H9 (cell line): ENCODE measurements around the gene ZNF79. TPM values are rescaled to one million over a fixed set of nuclear protein-coding genes. Genes with fewer than 3 reads are reported as not detected.

Experiments used
- DNase-seq: peaks from one replicate; pipeline ENCODE4 v3.0.0-alpha.2; 2017
- H2AFZ ChIP-seq: one replicate; pipeline ENCODE4 v1.6.1; 2013; ENCODE audit warnings: mild to moderate bottlenecking, low read length, control low read depth, moderate library complexity
- H2AK5ac ChIP-seq: 2 replicates; pipeline ENCODE4 v1.6.1; 2013; ENCODE audit warnings: low read length, control low read depth, mixed read lengths; ENCODE audit not compliant: insufficient read length
- H2BK120ac ChIP-seq: one replicate; pipeline ENCODE4 v1.6.1; 2013; ENCODE audit warnings: low read depth, mild to moderate bottlenecking, low read length, control low read depth, inconsistent platforms; ENCODE audit not compliant: poor library complexity, severe bottlenecking
- H2BK12ac ChIP-seq: 2 replicates; pipeline ENCODE4 v1.6.1; 2013; ENCODE audit warnings: low read length, control low read depth, mixed read lengths, low read depth; ENCODE audit not compliant: insufficient read length
- H2BK15ac ChIP-seq: 2 replicates; pipeline ENCODE4 v1.6.1; 2013; ENCODE audit warnings: low read depth, low read length, control low read depth
- H2BK20ac ChIP-seq: one replicate; pipeline ENCODE4 v1.6.1; 2013; ENCODE audit warnings: low read depth, mild to moderate bottlenecking, low read length, control low read depth, inconsistent platforms; ENCODE audit not compliant: poor library complexity, severe bottlenecking
- H2BK5ac ChIP-seq: 2 replicates; pipeline ENCODE4 v1.6.1; 2013; ENCODE audit warnings: low read length, control low read depth, mixed read lengths; ENCODE audit not compliant: insufficient read length
- H3K14ac ChIP-seq: 2 replicates; pipeline ENCODE4 v1.6.1; 2013; ENCODE audit warnings: low read length, control low read depth; ENCODE audit not compliant: insufficient read depth
- H3K18ac ChIP-seq: 2 replicates; pipeline ENCODE4 v1.6.1; 2013; ENCODE audit warnings: low read depth, mild to moderate bottlenecking, mixed read lengths, low read length, control low read depth; ENCODE audit not compliant: insufficient read length
- H3K23ac ChIP-seq: 2 replicates; pipeline ENCODE4 v1.6.1; 2013; ENCODE audit warnings: low read length, control low read depth, mixed read lengths, low read depth; ENCODE audit not compliant: insufficient read length
- H3K23me2 ChIP-seq: 2 replicates; pipeline ENCODE4 v1.6.1; 2013; ENCODE audit warnings: low read depth, mild to moderate bottlenecking, mixed read lengths, low read length, control low read depth; ENCODE audit not compliant: insufficient read length, poor library complexity, severe bottlenecking
- H3K27ac ChIP-seq: 2 replicates; pipeline ENCODE4 v1.5.1; 2013; ENCODE audit warnings: low read length, control low read depth, mixed read lengths, low read depth; ENCODE audit not compliant: insufficient read length
- H3K27me3 ChIP-seq: 2 replicates; pipeline ENCODE4 v1.6.1; 2013; ENCODE audit warnings: low read length, control low read depth, inconsistent platforms; ENCODE audit not compliant: insufficient read depth
- H3K4ac ChIP-seq: 2 replicates; pipeline ENCODE4 v1.6.1; 2013; ENCODE audit warnings: low read depth, mild to moderate bottlenecking, control low read depth, inconsistent platforms, low read length, moderate library complexity
- H3K4me1 ChIP-seq: 2 replicates; pipeline ENCODE4 v1.6.1; 2013; ENCODE audit warnings: low read length, control low read depth, inconsistent platforms; ENCODE audit not compliant: insufficient read depth
- H3K4me2 ChIP-seq: 2 replicates; pipeline ENCODE4 v1.6.1; 2013; ENCODE audit warnings: low read length, control low read depth, mixed read lengths; ENCODE audit not compliant: insufficient read length, insufficient read depth
- H3K56ac ChIP-seq: 2 replicates; pipeline ENCODE4 v1.6.1; 2013; ENCODE audit warnings: low read depth, mild to moderate bottlenecking, mixed read lengths, low read length, control low read depth; ENCODE audit not compliant: insufficient read length
- H3K79me1 ChIP-seq: 2 replicates; pipeline ENCODE4 v1.6.1; 2013; ENCODE audit warnings: low read depth, mild to moderate bottlenecking, moderate library complexity, low read length, control low read depth, inconsistent platforms; ENCODE audit not compliant: insufficient read depth, poor library complexity, severe bottlenecking
- H3K79me2 ChIP-seq: 2 replicates; pipeline ENCODE4 v1.6.1; 2013; ENCODE audit warnings: low read length, control low read depth, inconsistent platforms; ENCODE audit not compliant: insufficient read depth
- H3K9ac ChIP-seq: 2 replicates; pipeline ENCODE4 v1.6.1; 2013; ENCODE audit warnings: low read length, control low read depth, mixed read lengths; ENCODE audit not compliant: insufficient read length; ENCODE audit errors: extremely low read depth
- H3K9me3 ChIP-seq: one replicate; pipeline ENCODE4 v1.6.1; 2013; ENCODE audit warnings: low read depth, low read length, inconsistent platforms; ENCODE audit not compliant: control insufficient read depth
- H3T11ph ChIP-seq: one replicate; pipeline ENCODE4 v1.6.1; 2013; ENCODE audit warnings: mild to moderate bottlenecking, low read length, control low read depth, inconsistent platforms
- H4K20me1 ChIP-seq: one replicate; pipeline ENCODE4 v1.6.1; 2013; ENCODE audit not compliant: control insufficient read depth, insufficient read length, insufficient read depth
- H4K5ac ChIP-seq: 2 replicates; pipeline ENCODE4 v1.6.1; 2013; ENCODE audit warnings: low read depth, mild to moderate bottlenecking, mixed read lengths, low read length, control low read depth; ENCODE audit not compliant: insufficient read length
- H4K8ac ChIP-seq: replicated peaks from 2 replicates; pipeline ENCODE4 v1.6.1; 2013; ENCODE audit warnings: low read length, control low read depth, mixed read lengths, low read depth; ENCODE audit not compliant: insufficient read length
- H4K91ac ChIP-seq: 2 replicates; pipeline ENCODE4 v1.6.1; 2013; ENCODE audit warnings: low read depth, mild to moderate bottlenecking, moderate library complexity, mixed read lengths, low read length, control low read depth; ENCODE audit not compliant: insufficient read length
- H3K27ac Mint-ChIP-seq, 3 experiments: 2 replicates in 2 of 3; 3 replicates in 1 of 3; pipeline ENCODE4 v1.8.0; 2020 to 2021; ENCODE audit warnings: mixed read lengths in 3 of 3, mild to moderate bottlenecking in 1 of 3, moderate library complexity in 1 of 3
- H3K27me3 Mint-ChIP-seq: 2 replicates; pipeline ENCODE4 v1.8.0; 2021; ENCODE audit warnings: low read depth, mild to moderate bottlenecking, moderate library complexity, mixed read lengths
- H3K36me3 Mint-ChIP-seq, 3 experiments: 2 replicates in 2 of 3; 3 replicates in 1 of 3; pipeline ENCODE4 v1.8.0; 2020 to 2021; ENCODE audit warnings: low read depth in 3 of 3, mixed read lengths in 3 of 3; ENCODE audit not compliant: insufficient read depth in 1 of 3
- H3K4me1 Mint-ChIP-seq, 2 experiments: 2 replicates each; pipeline ENCODE4 v1.8.0; 2020; ENCODE audit warnings: mixed read lengths in 2 of 2
- H3K4me3 Mint-ChIP-seq, 2 experiments: 2 replicates in 1 of 2; 3 replicates in 1 of 2; pipeline ENCODE4 v1.8.0; 2020 to 2021; ENCODE audit warnings: mild to moderate bottlenecking in 2 of 2, mixed read lengths in 2 of 2, moderate library complexity in 1 of 2
- H3K9me3 Mint-ChIP-seq, 2 experiments: 2 replicates in 1 of 2; 3 replicates in 1 of 2; pipeline ENCODE4 v1.8.0; 2020; ENCODE audit warnings: mild to moderate bottlenecking in 2 of 2, mixed read lengths in 2 of 2, moderate library complexity in 1 of 2
- CTCF ChIP-seq: fragments of 200-600 bp; sonication (generic); conservative IDR thresholded peaks from 3 replicates; pipeline ENCODE4 v1.8.0; 2021; ENCODE audit warnings: antibody characterized with exemption, mild to moderate bottlenecking
- WGBS: extraction: QIAGEN DNeasy Blood & Tissue Kit; methylation state at CpG from one replicate; pipeline ENCODE4 v1.1.7; 2013; ENCODE audit warnings: missing lambda C conversion rate, low lambda C conversion rate, mixed read lengths; ENCODE audit not compliant: insufficient read length; ENCODE audit errors: extremely low coverage; 5-methylcytosine and 5-hydroxymethylcytosine counted together
- total RNA-seq: library from RNA; stranded (reverse); gene quantifications from 2 replicates; pipeline ENCODE4 v1.2.1, GENCODE V29; 2021

Gene ZNF79
- total RNA-seq, 1 experiment from 2014 or later: 11.5 TPM

DNA sequence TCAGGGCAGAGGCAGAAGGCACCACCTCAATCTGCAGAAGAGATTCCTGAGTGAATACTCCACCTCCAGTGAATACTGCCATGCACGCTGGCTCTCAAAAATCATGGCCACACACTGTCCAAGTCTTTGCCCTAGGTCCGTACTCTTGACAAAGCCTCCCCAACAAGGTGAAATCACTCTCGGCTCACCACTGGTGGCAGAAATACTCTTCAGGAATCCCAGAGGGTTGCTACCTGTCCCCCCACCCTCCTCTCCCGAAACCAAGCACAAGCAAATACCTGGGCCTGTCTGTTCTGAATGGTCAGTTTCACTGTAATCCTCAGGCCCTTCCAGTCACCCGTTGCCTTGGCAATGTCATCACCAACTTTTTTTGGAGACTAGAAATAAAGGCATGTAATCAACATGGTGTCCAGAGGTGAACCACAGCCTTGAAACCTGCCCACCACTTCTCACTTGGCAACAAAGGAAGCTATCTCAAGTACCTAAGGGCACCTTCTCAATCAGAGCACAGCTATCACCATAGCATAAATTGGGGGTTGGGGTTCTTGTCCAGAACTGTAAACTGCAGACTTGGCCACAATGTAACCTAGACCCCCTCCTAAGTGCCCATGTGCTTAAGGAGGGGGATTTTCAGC, 25.3 kb downstream of the ZNF79 start:
- Histone ChIP-seq H3K23me2 (peaks cover 18% of the 10 kb centered on the region), H2BK5ac (no peak overlapping the region), H3K4me2 (peak overlapping the region; percentile 93), H3K56ac (peak overlapping the region; percentile 44), H2BK15ac (no peak overlapping the region), H3K79me1 (peaks cover 2% of the 10 kb centered on the region), H3K27ac (peak overlapping the region; percentile 37), H3K4me1 (peaks cover 4% of the 10 kb centered on the region), H3K27me3 (no peaks in the 10 kb centered on the region), H4K8ac (no peak overlapping the region), H2AK5ac (no peak overlapping the region), H3K4ac (no peak overlapping the region), H3K18ac (no peak overlapping the region), H3K9ac (peak overlapping the region; percentile 99), H3K14ac (no peak overlapping the region), H2BK120ac (no peak overlapping the region), H2BK12ac (no peak overlapping the region), H3T11ph (no peak overlapping the region), H4K91ac (no peak overlapping the region), H3K79me2 (peaks cover 20% of the 10 kb centered on the region; the same call in 1 of the 2 replicates), H4K5ac (no peak overlapping the region), H2AFZ (no peak overlapping the region), H3K9me3 (no peaks in the 10 kb centered on the region), H4K20me1 (no peaks in the 10 kb centered on the region), H2BK20ac (no peak overlapping the region), H3K23ac (no peak overlapping the region)
- Mint-ChIP-seq H3K4me3 (peak overlapping the region; percentile 96 to 99), H3K9me3 (peaks cover 0 to 4% of the 10 kb centered on the region in 2 experiments; a peak in 4 of 5 replicates), H3K27ac (peak overlapping the region; percentile 67 to 99 (median 99); a peak in 6 of 7 replicates), H3K27me3 (peaks cover 2% of the 10 kb centered on the region), H3K4me1 (peaks cover 24 to 28% of the 10 kb centered on the region in 2 experiments), H3K36me3 (peaks cover 58 to 69% (median 66%) of the 10 kb centered on the region in 3 experiments)
- TF ChIP-seq CTCF: no peak
- WGBS: no CpG with 5 or more reads among the region's 5 CpGs
- no peak for DNase-seq
